WTC11 (cell line): Measurements from ENCODE around the gene WDR31.

Experiments
- NFE2L1 ChIP-seq: sonication (generic); formaldehyde crosslinking; IDR thresholded peaks from 2 replicates; pipeline ENCODE4 v1.8.1; 2023; ENCODE audit warnings: missing genetic modification reagents
- TF ChIP-seq, protein P1 (sequence below): fragments of 200-600 bp; IDR thresholded peaks from 2 replicates; pipeline ENCODE4 v1.8.0; 2022; ENCODE audit warnings: antibody characterized with exemption
- TF ChIP-seq, protein P2 (sequence below): sonication (generic); formaldehyde crosslinking; IDR thresholded peaks from 2 replicates; pipeline ENCODE4 v1.8.1; 2022; ENCODE audit warnings: low read depth, missing genetic modification reagents, borderline replicate concordance

DNA sequence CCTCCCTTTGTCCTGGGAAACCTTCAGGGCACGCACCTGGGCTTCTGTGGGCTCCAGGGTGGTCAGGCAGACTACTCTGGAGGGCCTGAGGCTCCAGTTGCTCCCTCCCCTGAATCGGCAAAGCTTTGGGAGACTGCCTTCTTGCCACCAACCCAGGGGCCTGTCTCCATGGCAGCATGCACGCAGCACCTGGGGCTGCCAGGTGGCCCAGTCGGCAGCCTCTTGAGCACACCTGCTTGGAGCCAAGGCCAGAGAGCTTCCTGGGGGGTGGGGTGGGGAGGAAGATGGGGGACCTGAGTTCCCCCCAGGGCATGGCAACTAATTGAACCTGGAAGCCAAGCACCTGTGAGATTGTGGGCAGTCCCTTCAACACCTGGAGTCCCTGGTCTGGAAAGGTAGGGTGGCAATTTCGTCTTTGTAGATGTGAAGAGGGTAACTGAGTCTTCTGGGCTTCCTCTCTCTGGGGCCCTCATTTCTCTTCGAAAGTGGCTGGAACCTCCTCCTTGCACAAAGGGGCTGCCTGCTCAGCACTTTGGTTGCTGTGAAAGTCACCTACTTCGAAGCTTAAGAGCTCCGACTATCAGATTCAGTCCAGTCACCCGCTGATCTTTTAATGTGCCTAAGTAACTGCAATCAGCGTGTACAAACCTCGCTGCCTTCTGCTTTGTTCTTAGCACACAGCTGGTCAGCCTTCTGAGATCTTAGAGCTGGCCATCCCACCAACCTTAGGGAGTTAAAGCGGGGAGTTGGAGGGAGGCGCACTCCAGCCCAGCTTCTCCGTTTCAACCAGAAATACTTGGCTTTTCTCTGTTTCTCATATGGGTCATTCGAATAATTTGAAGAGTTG lies 40.9 kb downstream of the WDR31 start:
- TF ChIP-seq, protein P1, sequence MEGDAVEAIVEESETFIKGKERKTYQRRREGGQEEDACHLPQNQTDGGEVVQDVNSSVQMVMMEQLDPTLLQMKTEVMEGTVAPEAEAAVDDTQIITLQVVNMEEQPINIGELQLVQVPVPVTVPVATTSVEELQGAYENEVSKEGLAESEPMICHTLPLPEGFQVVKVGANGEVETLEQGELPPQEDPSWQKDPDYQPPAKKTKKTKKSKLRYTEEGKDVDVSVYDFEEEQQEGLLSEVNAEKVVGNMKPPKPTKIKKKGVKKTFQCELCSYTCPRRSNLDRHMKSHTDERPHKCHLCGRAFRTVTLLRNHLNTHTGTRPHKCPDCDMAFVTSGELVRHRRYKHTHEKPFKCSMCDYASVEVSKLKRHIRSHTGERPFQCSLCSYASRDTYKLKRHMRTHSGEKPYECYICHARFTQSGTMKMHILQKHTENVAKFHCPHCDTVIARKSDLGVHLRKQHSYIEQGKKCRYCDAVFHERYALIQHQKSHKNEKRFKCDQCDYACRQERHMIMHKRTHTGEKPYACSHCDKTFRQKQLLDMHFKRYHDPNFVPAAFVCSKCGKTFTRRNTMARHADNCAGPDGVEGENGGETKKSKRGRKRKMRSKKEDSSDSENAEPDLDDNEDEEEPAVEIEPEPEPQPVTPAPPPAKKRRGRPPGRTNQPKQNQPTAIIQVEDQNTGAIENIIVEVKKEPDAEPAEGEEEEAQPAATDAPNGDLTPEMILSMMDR = no peak
- no peak for TF ChIP-seq NFE2L1
- TF ChIP-seq, protein P2, sequence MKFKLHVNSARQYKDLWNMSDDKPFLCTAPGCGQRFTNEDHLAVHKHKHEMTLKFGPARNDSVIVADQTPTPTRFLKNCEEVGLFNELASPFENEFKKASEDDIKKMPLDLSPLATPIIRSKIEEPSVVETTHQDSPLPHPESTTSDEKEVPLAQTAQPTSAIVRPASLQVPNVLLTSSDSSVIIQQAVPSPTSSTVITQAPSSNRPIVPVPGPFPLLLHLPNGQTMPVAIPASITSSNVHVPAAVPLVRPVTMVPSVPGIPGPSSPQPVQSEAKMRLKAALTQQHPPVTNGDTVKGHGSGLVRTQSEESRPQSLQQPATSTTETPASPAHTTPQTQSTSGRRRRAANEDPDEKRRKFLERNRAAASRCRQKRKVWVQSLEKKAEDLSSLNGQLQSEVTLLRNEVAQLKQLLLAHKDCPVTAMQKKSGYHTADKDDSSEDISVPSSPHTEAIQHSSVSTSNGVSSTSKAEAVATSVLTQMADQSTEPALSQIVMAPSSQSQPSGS (CRISPR knock-in tag) = no peak
